ENCODE measurements around the gene DIPK1A.
"Not testable (repeated sequence)": the region's sequence is repeated elsewhere in the genome, so short reads cannot be mapped to it uniquely, and the experiment has no call there.

DIPK1A gene

DNA sequence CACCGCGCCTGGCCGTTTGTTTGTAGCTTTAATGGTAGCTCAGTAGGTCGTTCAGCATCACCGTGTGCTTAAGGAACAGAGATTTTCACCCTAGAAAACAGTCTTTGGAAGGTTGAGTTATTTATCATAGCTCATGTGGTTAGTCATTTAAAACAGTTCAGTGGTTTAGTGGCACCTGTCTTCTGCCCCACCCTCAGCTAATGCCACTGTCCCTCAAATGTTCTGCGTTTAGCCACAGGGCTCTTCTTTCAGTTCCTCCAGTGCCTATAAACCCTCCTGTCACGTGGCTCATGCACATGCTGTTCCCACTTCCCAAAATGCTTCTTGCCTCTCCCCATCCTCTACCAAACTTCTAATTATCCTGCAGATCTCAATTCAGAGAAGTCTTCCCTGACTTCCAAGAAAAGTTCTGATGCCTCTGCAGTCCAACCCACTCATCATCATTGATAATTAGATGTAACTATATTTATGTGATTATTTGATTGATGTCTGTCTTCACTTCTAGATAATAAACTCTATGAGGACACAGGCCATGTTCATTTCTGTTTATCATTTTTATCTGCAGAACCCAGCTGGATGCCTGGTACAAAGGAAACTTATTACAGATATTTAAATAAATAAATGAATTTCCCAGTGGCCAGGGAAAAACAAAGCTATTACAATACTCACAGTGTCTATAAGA, 14.4 kb upstream of the DIPK1A start:
- peak in 1 of 2 donors; percentile 27 for ATAC-seq

DNA sequence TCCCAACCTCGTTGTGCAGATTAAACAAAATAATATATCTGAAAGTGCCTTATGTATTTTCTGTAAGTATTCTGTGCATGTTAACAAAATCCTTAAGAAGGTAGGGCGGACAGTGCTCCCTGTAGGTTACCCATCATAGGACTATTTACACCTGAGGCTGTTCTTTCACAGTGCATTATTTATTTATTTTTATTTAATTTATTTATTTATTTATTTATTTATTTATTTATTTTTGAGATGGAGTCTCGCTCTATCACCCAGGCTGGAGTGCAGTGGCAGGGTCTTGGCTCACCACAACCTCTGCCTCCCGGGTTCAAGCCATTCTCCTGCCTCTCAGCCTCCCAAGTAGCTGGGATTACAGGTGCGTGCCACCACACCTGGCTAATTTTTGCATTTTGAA, 12.8 kb upstream of the DIPK1A start:
- not testable (repeated sequence) for ATAC-seq

DNA sequence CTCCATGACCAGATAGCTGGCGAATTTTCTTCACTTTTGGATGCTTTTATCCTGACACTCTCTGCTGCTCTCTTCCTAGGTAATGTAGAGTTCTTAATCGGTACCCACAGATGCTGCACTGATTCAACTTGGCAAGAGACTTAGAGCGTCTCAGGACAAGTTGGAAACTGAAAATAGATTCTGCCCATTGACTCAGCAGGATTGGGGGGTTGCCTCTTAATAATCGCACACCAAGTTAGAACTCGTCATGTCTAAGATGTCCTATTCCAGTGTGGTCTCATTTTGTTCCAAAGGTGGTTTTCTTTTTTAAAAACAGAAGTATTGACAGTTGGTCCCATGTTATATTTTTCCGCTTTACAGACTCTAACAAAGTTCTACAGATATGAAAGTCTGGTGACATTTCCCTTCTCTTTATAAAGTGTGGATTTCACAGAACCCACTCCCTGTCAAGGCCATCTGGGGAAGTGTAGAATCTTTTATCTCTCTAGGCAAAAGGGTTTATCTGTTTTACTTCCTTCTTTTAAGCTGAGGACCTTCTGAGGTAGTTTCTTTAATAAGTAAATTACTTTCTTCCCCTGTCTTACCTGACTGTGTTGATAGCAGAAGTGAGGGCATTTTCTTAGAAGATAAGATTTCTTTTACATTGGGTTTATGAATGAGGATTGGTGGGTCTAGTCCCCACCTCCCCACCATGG, 12.1 kb upstream of the DIPK1A start:
- ATAC-seq: peak; percentile 66 to 73

DNA sequence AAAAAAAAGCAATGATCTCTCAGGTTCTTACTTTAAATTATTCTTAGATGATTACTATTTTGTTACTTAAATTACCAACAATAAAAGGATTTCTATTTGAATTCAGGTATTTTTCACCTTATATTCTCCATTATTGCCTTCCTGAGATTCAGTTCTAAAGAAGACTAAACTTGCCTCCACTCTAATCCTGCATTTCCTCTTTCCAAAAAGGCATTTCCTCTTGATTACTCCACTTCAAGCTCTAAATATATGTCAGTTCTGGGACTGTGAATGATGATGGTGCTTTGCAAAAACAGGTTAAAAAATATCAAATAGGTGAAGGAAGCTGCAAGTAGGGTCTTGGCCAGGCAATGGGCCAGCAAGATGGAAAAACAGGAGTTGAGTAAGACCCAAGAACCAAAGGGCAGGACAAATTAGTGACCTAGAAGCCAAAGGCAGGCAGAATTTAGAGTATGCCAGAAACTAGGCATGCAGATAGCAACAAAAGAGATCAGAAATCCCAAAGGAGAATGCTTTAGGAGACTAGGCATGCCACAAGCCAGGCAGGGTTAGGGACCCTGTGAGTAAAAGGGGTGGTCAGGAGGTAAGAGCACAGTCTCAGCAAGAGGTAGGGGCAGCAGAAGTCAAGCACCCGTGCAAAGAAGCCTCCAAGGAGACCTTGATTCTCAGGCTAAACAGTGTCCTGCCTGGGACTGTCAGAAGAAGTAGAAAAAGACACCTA, 11.3 kb upstream of the DIPK1A start:
- ATAC-seq: no peak

DNA sequence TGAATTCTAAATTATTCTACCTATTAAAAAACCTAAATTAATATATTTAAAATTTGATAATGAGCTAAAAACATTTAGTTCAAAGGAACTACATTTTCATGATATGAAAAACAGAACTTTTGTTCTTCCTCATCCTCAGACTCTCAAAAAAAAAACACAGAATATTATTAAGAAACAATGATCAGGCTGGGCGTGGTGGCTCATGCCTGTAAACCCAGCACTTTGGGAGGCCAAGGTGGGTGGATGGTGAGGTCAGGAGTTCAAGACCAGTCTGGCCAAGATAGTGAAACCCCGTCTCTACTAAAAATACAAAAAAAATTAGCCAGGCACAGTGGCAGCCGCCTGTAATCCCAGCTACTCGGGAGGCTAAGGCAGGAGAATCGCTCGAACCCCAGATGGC, 10.7 kb upstream of the DIPK1A start:
- not testable (repeated sequence) for ATAC-seq

DNA sequence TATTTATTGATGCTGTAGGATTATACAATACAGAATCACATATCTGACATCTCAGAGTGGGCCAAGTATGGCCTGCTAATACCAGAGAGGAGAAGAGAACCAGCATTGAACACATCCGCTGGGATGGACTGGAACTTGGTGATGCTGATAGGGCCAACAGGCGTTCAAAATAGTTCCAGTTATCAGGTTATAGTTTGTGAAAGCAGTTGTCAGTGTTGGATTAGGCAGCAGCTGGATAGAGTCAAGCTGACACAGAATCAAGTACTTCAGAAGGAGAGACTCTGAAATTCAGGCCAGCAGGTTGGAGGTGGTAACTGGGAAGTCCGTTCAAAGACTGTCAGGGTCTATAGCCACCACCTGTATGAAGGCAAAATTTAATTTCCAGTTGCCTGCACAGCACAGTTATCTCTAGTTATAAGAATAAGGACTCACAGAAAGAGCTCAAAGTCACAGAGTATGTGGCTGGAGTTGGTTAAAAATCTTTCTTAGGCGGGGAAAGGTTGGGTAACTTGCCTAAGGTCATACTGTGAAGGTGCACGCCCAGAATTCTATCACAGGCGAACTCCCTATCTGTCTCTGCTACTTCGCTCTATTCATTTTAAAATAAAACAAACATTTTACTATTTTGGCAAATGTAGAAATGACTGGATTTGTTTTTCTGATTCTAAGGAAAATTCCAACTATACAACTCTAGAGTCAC, 9.9 kb upstream of the DIPK1A start:
- no peak for ATAC-seq

DNA sequence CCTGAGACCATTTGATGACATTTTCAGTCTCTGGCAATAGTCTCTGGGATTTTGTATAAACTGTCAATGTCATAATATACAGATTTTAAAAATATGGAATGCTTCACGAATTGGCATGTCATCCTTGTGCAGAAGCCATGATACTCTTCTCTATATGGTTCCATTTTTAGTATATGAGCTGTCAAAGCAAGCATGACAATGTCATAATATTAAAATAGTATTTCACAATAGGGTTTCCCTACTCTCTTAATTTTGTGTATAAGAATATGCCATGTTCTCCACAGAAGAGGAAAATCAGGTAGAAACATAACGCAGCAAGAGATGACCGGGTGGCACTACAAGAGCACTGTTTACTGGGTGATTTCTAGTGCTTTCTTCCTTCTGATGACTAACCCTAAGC, 8.3 kb upstream of the DIPK1A start:
- ATAC-seq: no peak

DNA sequence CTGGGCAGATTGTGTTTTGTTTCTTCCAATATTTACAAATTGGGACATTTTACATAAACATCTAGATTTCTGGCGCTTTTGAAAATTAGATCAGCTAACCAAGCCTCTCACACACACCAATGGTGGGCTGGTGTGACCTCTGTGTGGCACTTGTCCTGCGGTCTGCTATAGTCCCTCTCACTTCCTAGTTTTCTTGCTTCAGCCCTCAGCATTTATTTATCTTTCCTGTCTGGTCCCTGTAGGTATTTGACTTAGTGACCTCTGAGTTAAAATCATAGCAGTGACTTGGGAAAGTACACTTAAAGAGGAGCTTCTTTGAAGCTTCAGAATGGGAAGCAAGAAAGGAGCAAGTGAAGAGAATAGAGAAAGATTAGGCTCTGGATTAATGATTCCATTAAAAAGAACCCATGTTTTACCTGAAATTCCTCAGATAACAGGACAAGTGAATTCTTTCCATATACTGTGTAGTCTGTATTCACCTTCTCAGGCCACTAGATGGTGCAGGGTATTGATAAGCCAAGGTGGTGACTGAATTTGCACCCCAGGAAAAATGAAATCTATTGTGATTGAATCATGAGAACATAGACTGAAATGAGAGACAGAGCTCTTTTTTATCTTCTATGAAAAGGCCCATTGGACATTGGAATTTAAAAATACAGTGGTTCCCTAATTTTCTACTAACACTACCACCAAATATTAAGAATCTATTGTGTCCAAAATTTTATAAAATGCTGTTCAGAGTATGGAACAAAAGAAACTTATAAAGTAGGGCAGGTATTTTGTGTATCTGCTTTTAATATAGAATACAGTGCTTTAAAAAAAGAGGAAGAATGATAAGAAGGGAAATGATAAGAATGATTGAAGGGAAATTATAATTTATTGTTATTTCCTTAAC, 7.1 kb upstream of the DIPK1A start:
- ATAC-seq: peak in 1 of 2 donors; percentile 33

DNA sequence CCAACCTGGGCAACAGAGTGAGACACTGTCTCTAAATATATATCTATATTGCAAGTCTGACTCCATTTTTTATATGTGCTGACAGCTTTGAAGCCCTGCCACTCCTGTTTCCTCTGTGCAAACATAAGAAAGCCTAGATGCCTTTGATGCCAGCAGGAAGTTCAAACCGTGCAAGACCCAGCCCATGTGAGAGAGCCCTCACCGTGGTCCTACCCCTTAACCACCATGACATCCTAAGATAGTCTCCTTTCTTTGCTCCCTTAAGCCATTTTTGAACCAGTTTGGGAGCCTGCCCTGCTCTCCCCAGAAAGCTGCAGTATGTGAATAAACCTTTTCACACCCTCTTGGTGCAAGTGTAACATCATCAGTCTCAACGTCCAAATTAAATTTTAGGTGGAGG, 3.7 kb upstream of the DIPK1A start:
- no peak for ATAC-seq

DNA sequence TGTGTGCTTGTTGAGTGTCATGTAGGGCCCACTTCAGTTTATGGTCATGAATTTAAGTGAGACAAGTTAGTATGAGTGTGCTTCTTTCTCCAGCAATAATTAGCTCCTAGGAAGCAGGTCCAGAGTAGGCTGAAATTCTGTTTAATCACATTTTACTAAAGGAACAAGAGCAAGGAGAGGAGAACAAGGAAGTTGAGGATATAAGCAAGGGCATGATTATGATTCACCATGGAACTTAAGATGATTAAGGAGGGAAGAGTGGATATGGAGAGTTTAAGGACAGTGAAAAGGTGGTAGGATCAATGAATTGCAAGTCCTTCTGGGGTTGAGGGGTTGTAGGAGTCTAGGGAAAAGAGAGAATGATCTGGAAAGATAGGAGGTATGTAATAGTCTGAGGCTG, 3.1 kb upstream of the DIPK1A start:
- no peak for ATAC-seq

DNA sequence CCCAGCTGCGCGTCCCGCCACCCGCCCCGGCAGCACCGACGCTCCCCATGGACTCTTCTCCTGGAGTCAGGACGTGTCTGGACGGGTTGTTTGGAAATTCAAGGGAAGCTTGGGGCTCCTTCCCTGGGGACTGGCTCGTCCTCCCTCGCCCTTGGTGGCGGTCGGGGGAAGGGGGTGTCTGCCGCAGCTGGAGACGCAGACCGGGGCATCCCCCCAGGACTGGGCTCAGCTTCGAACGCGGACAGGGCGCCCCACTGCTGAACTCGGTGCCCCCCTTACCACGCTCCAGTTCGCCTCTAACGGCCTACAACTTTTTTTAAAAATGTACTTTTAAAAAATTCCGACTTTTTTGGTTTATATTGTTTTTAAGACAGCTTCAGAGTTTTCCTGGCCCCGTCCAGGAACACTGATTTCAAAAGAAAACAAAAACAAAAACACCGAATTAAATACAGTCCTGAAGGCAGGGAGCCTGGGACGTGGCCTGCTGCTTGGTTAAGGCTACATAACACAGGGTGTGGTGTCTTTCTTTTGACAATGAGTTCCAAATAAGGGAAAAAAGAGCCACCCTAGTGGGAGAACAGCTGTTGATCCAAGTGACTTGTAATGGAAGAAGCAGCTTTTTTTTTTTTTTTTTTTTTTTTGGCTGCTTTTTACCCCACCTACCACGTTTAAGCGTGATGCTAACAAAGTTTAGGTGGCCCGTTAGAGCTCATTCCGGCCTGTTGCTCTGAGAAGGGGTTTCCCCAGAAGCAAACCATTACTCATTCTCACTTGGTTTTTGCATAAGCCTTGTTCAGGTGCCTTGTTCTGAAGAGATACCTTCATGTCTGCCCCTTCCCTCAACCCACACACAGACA, 862 bp upstream of the DIPK1A start:
- peak; percentile 74 to 77 for ATAC-seq

DNA sequence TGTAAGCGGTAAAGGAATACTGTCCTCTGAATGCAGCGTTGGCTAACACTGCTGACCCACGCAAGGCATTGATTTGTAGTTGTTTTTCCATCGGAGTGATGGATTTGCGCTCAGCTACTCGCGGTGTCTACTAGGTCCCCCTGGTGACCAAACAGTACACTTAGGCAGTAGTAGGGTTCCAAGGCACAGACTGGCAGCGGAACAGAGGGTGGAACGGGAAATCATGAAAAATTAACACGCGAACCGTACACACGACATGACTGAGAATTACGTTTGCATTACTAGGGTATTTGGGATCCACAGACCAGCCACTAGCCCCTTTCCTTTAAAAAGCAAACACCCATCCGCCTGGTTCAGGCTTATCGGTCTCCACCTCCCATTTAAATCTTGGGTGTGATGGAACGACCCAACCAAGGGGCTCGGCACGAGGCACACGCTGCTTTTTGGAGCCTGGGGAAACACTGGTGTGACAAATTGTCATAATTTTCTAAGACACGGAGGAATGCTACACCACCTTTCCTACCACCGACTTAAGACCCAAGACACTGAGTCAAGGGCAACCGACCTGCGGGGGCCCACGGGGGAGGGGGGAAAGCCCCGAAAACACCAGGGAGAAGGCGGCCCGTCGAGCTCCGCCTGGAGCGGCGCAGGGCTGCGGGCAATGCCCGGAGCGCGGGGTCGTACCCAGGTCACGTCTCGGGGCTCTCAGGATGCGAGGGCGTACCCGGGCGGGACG, 699 bp downstream of the DIPK1A start:
- ATAC-seq: peak; percentile 48 to 51

DNA sequence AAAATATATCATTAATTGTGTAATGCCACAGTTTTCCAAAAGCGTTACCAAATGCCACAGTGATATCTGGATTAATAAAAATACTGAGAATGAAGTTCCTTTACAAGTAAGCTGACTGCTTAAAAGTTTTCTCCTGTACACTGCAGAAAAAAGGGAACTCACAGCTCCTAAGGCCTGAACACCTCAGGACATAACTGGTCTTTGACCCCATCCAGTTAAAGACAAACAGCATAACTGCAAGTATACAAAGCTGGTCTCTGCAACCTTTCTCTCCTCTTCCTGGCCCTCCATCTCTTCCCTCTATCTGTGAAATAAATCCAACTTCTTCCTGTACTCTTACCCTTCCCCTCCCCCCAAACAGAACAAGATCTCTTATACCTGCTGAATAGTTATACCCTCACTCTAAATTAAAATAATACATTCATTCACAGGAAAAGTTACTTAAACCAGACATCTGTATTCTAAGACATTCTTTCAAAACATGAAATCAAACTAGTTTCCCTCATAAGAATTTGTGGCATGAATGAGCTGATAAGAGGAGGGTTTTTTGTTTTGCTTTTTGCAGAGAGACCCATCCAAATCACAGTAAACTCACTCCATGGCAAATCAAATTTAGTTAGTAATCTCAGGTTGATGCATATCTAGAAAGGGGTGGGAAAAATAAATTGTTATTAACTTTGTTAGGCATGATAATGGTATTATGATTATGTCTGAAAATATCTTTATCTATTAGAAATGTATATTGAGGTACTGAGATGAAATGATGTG, 2.9 kb downstream of the DIPK1A start:
- no peak for ATAC-seq

DNA sequence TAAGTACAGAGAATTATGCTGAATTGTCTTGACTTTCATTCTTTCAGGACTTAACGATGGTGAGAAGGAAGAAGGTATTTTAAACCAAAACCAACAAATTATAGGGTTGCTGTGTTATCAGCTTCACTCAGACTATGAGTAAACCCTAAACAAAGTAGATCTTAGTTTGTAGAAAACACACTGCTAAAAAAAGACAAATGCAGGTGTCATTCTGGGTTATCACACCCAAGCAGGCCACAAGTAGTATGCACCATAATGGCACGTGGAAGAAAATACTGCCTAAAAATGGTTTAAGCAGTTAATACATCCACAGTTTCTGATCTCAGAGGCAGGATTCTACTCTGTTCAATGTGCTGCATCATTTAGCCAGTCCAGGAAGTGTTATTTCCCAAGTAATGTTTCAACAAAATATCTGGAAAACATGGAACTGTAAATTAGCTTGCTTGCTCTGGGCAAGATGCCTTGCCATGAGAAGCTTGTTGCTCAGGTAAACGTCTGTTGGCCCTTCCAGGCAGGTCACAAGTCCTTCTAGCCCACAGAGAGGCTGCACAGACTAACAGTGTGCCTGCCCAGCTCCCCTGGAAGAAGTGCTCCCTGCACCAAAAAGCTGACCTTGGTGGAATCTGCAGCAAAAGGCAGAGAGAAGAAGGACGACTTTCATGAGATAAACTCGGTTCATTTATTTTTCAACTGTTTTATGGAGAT, 4.1 kb downstream of the DIPK1A start:
- ATAC-seq: peak; percentile 15 to 17

DNA sequence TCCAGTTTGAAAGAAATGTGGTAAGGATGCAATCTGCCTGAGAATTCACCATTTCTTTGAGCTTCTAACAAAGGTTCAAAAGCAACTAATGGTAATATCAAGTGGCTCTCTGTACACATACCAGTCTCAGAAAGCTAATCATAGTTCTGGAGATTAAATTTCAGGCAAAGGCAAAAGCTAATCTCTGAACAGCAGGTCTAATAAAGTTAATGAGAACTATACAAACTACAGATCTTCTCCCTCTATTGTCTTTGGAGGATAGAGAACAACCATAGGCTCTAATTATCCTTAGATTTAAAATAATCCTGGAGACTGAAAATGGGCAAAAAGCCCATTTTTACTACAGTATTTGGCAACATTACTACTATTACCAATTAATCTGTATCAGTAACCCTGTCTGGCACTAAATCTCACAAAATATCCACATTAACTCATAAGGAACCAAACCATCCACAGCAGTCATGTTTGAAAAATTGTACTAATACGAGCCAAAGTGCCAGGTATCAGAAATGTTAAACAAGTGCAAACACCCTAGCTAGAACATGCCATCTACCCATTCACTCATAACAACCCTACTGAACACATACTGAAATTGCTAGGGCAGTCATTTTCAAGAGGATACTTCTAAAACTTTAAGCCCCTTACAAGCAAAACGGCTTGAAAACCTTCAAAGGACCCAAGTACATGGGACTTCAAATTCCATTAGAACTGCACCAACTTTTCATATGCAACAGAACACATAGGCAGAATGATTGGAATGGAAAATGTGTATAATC, 4.8 kb downstream of the DIPK1A start:
- ATAC-seq: no peak

DNA sequence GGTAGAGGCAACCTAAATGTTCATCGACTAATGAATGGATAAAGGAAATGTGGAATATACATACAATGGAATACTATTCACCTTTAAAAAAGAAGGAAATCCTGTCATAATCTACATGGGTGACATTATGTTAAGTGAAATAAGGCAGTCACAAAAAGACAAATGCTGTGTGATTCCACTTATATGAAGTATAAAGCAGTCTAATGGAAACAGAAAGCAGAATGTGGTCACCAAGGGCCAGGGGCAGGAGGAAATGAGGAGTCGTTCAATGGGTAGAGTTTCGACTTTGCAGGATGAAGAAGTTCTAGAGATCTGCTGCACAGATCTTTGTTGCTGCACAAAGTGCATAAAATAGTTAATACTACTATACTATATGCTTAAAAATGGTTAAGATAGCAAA, 7.8 kb downstream of the DIPK1A start:
- ATAC-seq: peak; percentile 72 to 74

DNA sequence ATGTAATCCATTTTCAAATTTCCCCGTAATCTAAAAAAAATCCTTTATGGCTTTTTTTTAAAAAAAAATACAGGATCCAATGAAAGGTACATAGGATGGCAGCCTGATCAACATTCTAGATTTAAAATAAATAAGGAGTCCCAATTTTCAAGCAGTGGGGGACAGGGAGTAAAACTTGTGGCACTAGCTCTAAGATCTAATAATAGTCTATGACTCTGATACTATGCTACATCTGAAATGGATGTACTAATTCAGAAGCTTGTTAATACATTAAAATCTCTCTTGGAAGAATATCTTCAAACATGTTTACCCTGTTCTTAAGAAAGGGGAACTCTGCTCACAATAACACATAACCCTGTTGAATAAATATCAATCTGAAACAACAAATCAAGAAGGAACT, 8.5 kb downstream of the DIPK1A start:
- no peak for ATAC-seq

DNA sequence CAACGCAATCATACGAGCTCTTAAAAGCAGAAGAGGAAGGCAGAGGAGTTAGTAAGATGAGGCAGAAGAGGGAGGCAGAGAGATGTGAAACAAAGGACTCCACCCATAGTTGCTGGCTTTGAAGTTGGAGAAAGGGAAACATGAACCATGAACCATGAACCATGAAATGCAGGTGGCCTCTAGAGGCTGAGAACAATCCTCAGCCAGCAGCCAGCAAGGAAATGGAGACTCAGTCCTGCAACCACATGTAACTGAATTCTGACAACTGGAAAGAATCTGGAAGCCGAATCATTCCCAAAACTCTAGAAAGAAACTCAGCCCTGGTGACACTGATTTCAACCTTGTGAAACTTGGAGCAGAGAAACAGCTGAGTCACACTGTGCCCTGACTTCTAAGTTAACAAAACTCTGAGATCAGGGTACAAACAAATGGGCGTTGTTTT, 10.1 kb downstream of the DIPK1A start:
- peak; percentile 50 to 64 for ATAC-seq
